Measurements from ENCODE around the gene ZFC3H1. TPM values are rescaled to one million over a fixed set of nuclear protein-coding genes. Genes with fewer than 3 reads are reported as not detected.

The ZFC3H1 gene
- total and polyA plus RNA-seq, 2 donors (not counting 3 experiments of a cell fraction or from before 2014, with no cell fraction given): 23.6 to 60.4 TPM

DNA sequence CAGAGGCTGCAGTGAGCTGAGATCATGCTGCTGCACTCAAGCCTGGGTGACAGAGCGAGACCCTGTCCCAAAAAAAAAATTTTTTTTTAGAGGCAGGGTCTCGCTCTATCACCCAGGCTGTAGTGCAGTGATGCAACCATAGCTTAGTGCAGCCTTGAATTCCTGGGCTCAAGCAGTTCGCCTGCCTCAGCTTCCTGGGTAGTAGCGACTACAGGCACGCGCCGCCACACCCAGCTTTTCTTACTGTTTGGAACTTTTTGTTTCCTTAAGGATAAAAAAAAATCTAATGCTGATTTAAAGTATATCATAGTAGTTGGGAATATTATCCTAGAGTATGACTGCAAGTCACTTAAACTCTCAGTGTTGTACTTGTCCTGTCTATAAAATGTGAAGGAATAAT lies 29.5 kb upstream of the ZFC3H1 start:
- H3K79me2 ChIP-seq (ENCODE audit: control insufficient read depth, insufficient read depth, low read length): no peaks in the 10 kb centered on the region
- H3K9me3 ChIP-seq (replicated peaks; ENCODE audit: control insufficient read depth, insufficient read depth, low read length): no peaks in the 10 kb centered on the region
- DNase-seq (ENCODE audit: low read depth, low spot score): no peak
- dilution Hi-C loops (cut with MboI; ENCODE audit: extremely low pct_ligation_motif_present, low sequenced_read_pairs): no loop called here
- no peaks in the 10 kb centered on the region for H3K27me3 ChIP-seq (ENCODE audit: control insufficient read depth in 2 of 2, insufficient read depth in 2 of 2, low read length in 2 of 2)
- BruUV-seq (replicated peaks): no TSS peak
- H3K9ac ChIP-seq (replicated peaks; ENCODE audit: extremely low read depth, insufficient read depth, low read length): no peak overlapping the region
- no peaks in the 10 kb centered on the region for H3K4me1 ChIP-seq (ENCODE audit: control insufficient read depth, extremely low read depth, insufficient read depth, low read length)
- CTCF ChIA-PET: no interaction called here
- POLR2A ChIA-PET: no interaction called here
- intact Hi-C loops (cut with micrococcal nuclease): no loop called here
- no peak overlapping the region for H2AFZ ChIP-seq (ENCODE audit: low read depth, low read length)
- H3K4me2 ChIP-seq (ENCODE audit: insufficient read depth, low read length): no peak overlapping the region
- no peak overlapping the region for H3K4me3 ChIP-seq (replicated peaks in 1 of 3; ENCODE audit: insufficient read depth in 1 of 3, low read depth in 1 of 3, low read length in 3 of 3)
- no peak overlapping the region for H3K27ac ChIP-seq (ENCODE audit: insufficient read depth, low read depth, low read length)
- H3K9me1 ChIP-seq (replicated peaks; ENCODE audit: control insufficient read depth, extremely low read depth, insufficient read depth, low read length): no peaks in the 10 kb centered on the region
- FAIRE-seq: no peak
- TF ChIP-seq, protein P1, sequence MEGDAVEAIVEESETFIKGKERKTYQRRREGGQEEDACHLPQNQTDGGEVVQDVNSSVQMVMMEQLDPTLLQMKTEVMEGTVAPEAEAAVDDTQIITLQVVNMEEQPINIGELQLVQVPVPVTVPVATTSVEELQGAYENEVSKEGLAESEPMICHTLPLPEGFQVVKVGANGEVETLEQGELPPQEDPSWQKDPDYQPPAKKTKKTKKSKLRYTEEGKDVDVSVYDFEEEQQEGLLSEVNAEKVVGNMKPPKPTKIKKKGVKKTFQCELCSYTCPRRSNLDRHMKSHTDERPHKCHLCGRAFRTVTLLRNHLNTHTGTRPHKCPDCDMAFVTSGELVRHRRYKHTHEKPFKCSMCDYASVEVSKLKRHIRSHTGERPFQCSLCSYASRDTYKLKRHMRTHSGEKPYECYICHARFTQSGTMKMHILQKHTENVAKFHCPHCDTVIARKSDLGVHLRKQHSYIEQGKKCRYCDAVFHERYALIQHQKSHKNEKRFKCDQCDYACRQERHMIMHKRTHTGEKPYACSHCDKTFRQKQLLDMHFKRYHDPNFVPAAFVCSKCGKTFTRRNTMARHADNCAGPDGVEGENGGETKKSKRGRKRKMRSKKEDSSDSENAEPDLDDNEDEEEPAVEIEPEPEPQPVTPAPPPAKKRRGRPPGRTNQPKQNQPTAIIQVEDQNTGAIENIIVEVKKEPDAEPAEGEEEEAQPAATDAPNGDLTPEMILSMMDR (IDR thresholded peaks at IDR 0.05; ENCODE audit: extremely low read depth in 1 of 2, insufficient read depth in 1 of 2, low read depth in 1 of 2, low read length in 2 of 2): no peak
- no peak for TF ChIP-seq JUN (IDR thresholded peaks at IDR 0.05; ENCODE audit: borderline replicate concordance, insufficient read depth, insufficient read length, low read depth)
- TF ChIP-seq GATA2 (IDR thresholded peaks at IDR 0.05; ENCODE audit: insufficient read depth, insufficient read length, low read depth, low read length): no peak
- no peak for TF ChIP-seq EZH2 (IDR thresholded peaks at IDR 0.05; ENCODE audit: borderline replicate concordance, low read depth, low read length, severe bottlenecking)
- no peak for TF ChIP-seq MYC (IDR thresholded peaks at IDR 0.05; ENCODE audit: low read depth, low read length)
- TF ChIP-seq POLR2AphosphoS5 (IDR thresholded peaks at IDR 0.05; ENCODE audit: insufficient read depth, low read depth, low read length): no peak
- TF ChIP-seq FOS (IDR thresholded peaks at IDR 0.05; ENCODE audit: borderline replicate concordance, insufficient read depth, low read length): no peak
- TF ChIP-seq, protein P2, sequence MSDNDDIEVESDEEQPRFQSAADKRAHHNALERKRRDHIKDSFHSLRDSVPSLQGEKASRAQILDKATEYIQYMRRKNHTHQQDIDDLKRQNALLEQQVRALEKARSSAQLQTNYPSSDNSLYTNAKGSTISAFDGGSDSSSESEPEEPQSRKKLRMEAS (IDR thresholded peaks at IDR 0.05; ENCODE audit: insufficient read depth, insufficient read length): no peak
- no peak for TF ChIP-seq POLR2A (IDR thresholded peaks at IDR 0.05; ENCODE audit: low read depth, low read length)
- H4K20me1 ChIP-seq (replicated peaks; ENCODE audit: control insufficient read depth, extremely low read depth, insufficient read depth, low read length): no peaks in the 10 kb centered on the region
- H3K36me3 ChIP-seq (ENCODE audit: control insufficient read depth in 2 of 2, extremely low read depth in 1 of 2, insufficient read depth in 2 of 2, low read length in 2 of 2): peaks cover 0 to 3% of the 10 kb centered on the region in 2 experiments
